Glomerular endothelial cell (primary cell): ENCODE measurements around the gene TRIM38. TPM values are rescaled to one million over a fixed set of nuclear protein-coding genes. Genes with fewer than 3 reads are reported as not detected.
A peak's percentile ranks its signal among the peaks of the same experiment; 100 is the strongest.

Experiments used
- DNase-seq: peaks from one replicate; pipeline ENCODE4 v3.0.0-alpha.2; 2011; ENCODE audit warnings: low read depth, low spot score; ENCODE audit errors: extremely low read depth
- total RNA-seq: library from RNA; depleted of rRNA; stranded (reverse); fragments of >200 nt; gene quantifications from 2 replicates; pipeline ENCODE4 v1.2.3, GENCODE V29; 2015

The TRIM38 gene
- total RNA-seq, 1 donor from 2014 or later: 12.3 TPM

GRCh38 chr6:26025894-26026832, 63.6 kb downstream of the TRIM38 start:
- no peak for DNase-seq

- DNase-seq: no peak
These were observed 64.4 kb downstream of the TRIM38 start for GRCh38 chr6:26026833-26027490.

GRCh38 chr6:26027491-26028211, 65.0 kb downstream of the TRIM38 start:
- DNase-seq: no peak

- DNase-seq: no peak
These were observed 65.7 kb downstream of the TRIM38 start for GRCh38 chr6:26028212-26028745.

- no peak for DNase-seq
These were observed 66.4 kb downstream of the TRIM38 start for GRCh38 chr6:26028746-26029569.

GRCh38 chr6:26029570-26029856, 66.9 kb downstream of the TRIM38 start:
- DNase-seq: no peak

- no peak for DNase-seq
These were observed 67.5 kb downstream of the TRIM38 start for GRCh38 chr6:26029857-26030653.

- no peak for DNase-seq
These were observed 68.1 kb downstream of the TRIM38 start for GRCh38 chr6:26030716-26031115.

- no peak for DNase-seq
These were observed 68.6 kb downstream of the TRIM38 start for GRCh38 chr6:26031151-26031594.

GRCh38 chr6:26031595-26032339, 69.2 kb downstream of the TRIM38 start:
- peak; percentile 92 for DNase-seq

- DNase-seq: peak; percentile 37
These were observed 69.9 kb downstream of the TRIM38 start for GRCh38 chr6:26032340-26033084.

- DNase-seq: peak; percentile 95
These were observed 70.7 kb downstream of the TRIM38 start for GRCh38 chr6:26033085-26033940.

GRCh38 chr6:26033941-26034354, 71.3 kb downstream of the TRIM38 start:
- DNase-seq: no peak

GRCh38 chr6:26034905-26035304, 72.3 kb downstream of the TRIM38 start:
- no peak for DNase-seq
